ENCODE results near the gene LRP1B.

The LRP1B gene

GRCh38 chr2:141697035-141697434, 433.8 kb downstream of the LRP1B start:
- no peaks in the 10 kb centered on the region for H3K27me3 ChIP-seq (ENCODE audit: control insufficient read depth, insufficient read depth, low read length)
- H3K9ac ChIP-seq (ENCODE audit: low read length), result no peak overlapping the region
- no peaks in the 10 kb centered on the region for H3K4me1 ChIP-seq (ENCODE audit: control insufficient read depth, insufficient read depth, low read length)
- H3K9me3 ChIP-seq (ENCODE audit: control insufficient read depth, insufficient read depth, low read depth, low read length), result no peaks in the 10 kb centered on the region
- H3K27ac ChIP-seq (ENCODE audit: low read depth, low read length), result no peak overlapping the region
- H3K4me3 ChIP-seq (ENCODE audit: low read depth, low read length), result no peak overlapping the region
- H3K36me3 ChIP-seq (ENCODE audit: control insufficient read depth, insufficient read depth, low read length), result no peaks in the 10 kb centered on the region

- Histone ChIP-seq H3K27ac (ENCODE audit: low read depth, low read length) (no peak overlapping the region), H3K4me3 (ENCODE audit: low read depth, low read length) (no peak overlapping the region), H3K36me3 (ENCODE audit: control insufficient read depth, insufficient read depth, low read length) (no peaks in the 10 kb centered on the region), H3K4me1 (ENCODE audit: control insufficient read depth, insufficient read depth, low read length) (no peaks in the 10 kb centered on the region), H3K9ac (ENCODE audit: low read length) (no peak overlapping the region), H3K27me3 (ENCODE audit: control insufficient read depth, insufficient read depth, low read length) (no peaks in the 10 kb centered on the region), H3K9me3 (ENCODE audit: control insufficient read depth, insufficient read depth, low read depth, low read length) (no peaks in the 10 kb centered on the region)
Measured at GRCh38 chr2:141694180-141694579, 436.6 kb downstream of the LRP1B start.

GRCh38 chr2:141692829-141693228, 438.0 kb downstream of the LRP1B start:
- H3K9me3 ChIP-seq (ENCODE audit: control insufficient read depth, insufficient read depth, low read depth, low read length), result no peaks in the 10 kb centered on the region
- H3K4me3 ChIP-seq (ENCODE audit: low read depth, low read length), result no peak overlapping the region
- H3K4me1 ChIP-seq (ENCODE audit: control insufficient read depth, insufficient read depth, low read length), result no peaks in the 10 kb centered on the region
- H3K27ac ChIP-seq (ENCODE audit: low read depth, low read length), result no peak overlapping the region
- no peaks in the 10 kb centered on the region for H3K36me3 ChIP-seq (ENCODE audit: control insufficient read depth, insufficient read depth, low read length)
- H3K27me3 ChIP-seq (ENCODE audit: control insufficient read depth, insufficient read depth, low read length), result no peaks in the 10 kb centered on the region
- H3K9ac ChIP-seq (ENCODE audit: low read length), result no peak overlapping the region

GRCh38 chr2:141676139-141676538, 454.7 kb downstream of the LRP1B start:
- Histone ChIP-seq H3K36me3 (ENCODE audit: control insufficient read depth, insufficient read depth, low read length) (no peaks in the 10 kb centered on the region), H3K9me3 (ENCODE audit: control insufficient read depth, insufficient read depth, low read depth, low read length) (no peaks in the 10 kb centered on the region), H3K4me1 (ENCODE audit: control insufficient read depth, insufficient read depth, low read length) (no peaks in the 10 kb centered on the region), H3K27me3 (ENCODE audit: control insufficient read depth, insufficient read depth, low read length) (no peaks in the 10 kb centered on the region), H3K9ac (ENCODE audit: low read length) (no peak overlapping the region), H3K27ac (ENCODE audit: low read depth, low read length) (no peak overlapping the region), H3K4me3 (ENCODE audit: low read depth, low read length) (no peak overlapping the region)

- H3K36me3 ChIP-seq (ENCODE audit: control insufficient read depth, insufficient read depth, low read length), result no peaks in the 10 kb centered on the region
- no peak overlapping the region for H3K4me3 ChIP-seq (ENCODE audit: low read depth, low read length)
- peaks cover 3% of the 10 kb centered on the region; the same call in 1 of the 2 replicates for H3K9me3 ChIP-seq (ENCODE audit: control insufficient read depth, insufficient read depth, low read depth, low read length)
- peaks cover 7% of the 10 kb centered on the region; the same call in 1 of the 2 replicates for H3K4me1 ChIP-seq (ENCODE audit: control insufficient read depth, insufficient read depth, low read length)
- no peaks in the 10 kb centered on the region for H3K27me3 ChIP-seq (ENCODE audit: control insufficient read depth, insufficient read depth, low read length)
- H3K9ac ChIP-seq (ENCODE audit: low read length), result no peak overlapping the region
- H3K27ac ChIP-seq (ENCODE audit: low read depth, low read length), result no peak overlapping the region
Measured at GRCh38 chr2:141666191-141666590, 464.6 kb downstream of the LRP1B start.

- Histone ChIP-seq H3K36me3 (ENCODE audit: control insufficient read depth, insufficient read depth, low read length) (no peaks in the 10 kb centered on the region), H3K4me3 (ENCODE audit: low read depth, low read length) (no peak overlapping the region), H3K9me3 (ENCODE audit: control insufficient read depth, insufficient read depth, low read depth, low read length) (peaks cover 3% of the 10 kb centered on the region; the same call in 1 of the 2 replicates)
Measured at GRCh38 chr2:141660232-141660631, 470.6 kb downstream of the LRP1B start.

GRCh38 chr2:141654311-141654710, 476.5 kb downstream of the LRP1B start:
- Histone ChIP-seq H3K9me3 (ENCODE audit: control insufficient read depth, insufficient read depth, low read depth, low read length) (no peaks in the 10 kb centered on the region), H3K27me3 (ENCODE audit: control insufficient read depth, insufficient read depth, low read length) (no peaks in the 10 kb centered on the region), H3K4me3 (ENCODE audit: low read depth, low read length) (no peak overlapping the region), H3K36me3 (ENCODE audit: control insufficient read depth, insufficient read depth, low read length) (no peaks in the 10 kb centered on the region), H3K27ac (ENCODE audit: low read depth, low read length) (no peak overlapping the region), H3K9ac (ENCODE audit: low read length) (no peak overlapping the region), H3K4me1 (ENCODE audit: control insufficient read depth, insufficient read depth, low read length) (no peaks in the 10 kb centered on the region)

More at GRCh38 chr2:141660232-141660631, 470.6 kb downstream of the LRP1B start:
- no peaks in the 10 kb centered on the region for H3K27me3 ChIP-seq (ENCODE audit: control insufficient read depth, insufficient read depth, low read length)
- H3K27ac ChIP-seq (ENCODE audit: low read depth, low read length), result no peak overlapping the region
- H3K4me1 ChIP-seq (ENCODE audit: control insufficient read depth, insufficient read depth, low read length), result no peaks in the 10 kb centered on the region
- H3K9ac ChIP-seq (ENCODE audit: low read length), result no peak overlapping the region

- H3K27me3 ChIP-seq (ENCODE audit: control insufficient read depth, insufficient read depth, low read length), result no peaks in the 10 kb centered on the region
- no peaks in the 10 kb centered on the region for H3K36me3 ChIP-seq (ENCODE audit: control insufficient read depth, insufficient read depth, low read length)
- no peak overlapping the region for H3K9ac ChIP-seq (ENCODE audit: low read length)
- no peak overlapping the region for H3K27ac ChIP-seq (ENCODE audit: low read depth, low read length)
- H3K4me1 ChIP-seq (ENCODE audit: control insufficient read depth, insufficient read depth, low read length), result no peaks in the 10 kb centered on the region
- no peaks in the 10 kb centered on the region for H3K9me3 ChIP-seq (ENCODE audit: control insufficient read depth, insufficient read depth, low read depth, low read length)
- H3K4me3 ChIP-seq (ENCODE audit: low read depth, low read length), result no peak overlapping the region
Measured at GRCh38 chr2:141653184-141653583, 477.6 kb downstream of the LRP1B start.

- H3K36me3 ChIP-seq (ENCODE audit: control insufficient read depth, insufficient read depth, low read length), result no peaks in the 10 kb centered on the region
- no peaks in the 10 kb centered on the region for H3K27me3 ChIP-seq (ENCODE audit: control insufficient read depth, insufficient read depth, low read length)
- H3K9me3 ChIP-seq (ENCODE audit: control insufficient read depth, insufficient read depth, low read depth, low read length), result no peaks in the 10 kb centered on the region
- H3K4me3 ChIP-seq (ENCODE audit: low read depth, low read length), result no peak overlapping the region
- no peak overlapping the region for H3K27ac ChIP-seq (ENCODE audit: low read depth, low read length)
- no peak overlapping the region for H3K9ac ChIP-seq (ENCODE audit: low read length)
- H3K4me1 ChIP-seq (ENCODE audit: control insufficient read depth, insufficient read depth, low read length), result no peaks in the 10 kb centered on the region
Measured at GRCh38 chr2:141652308-141652707, 478.5 kb downstream of the LRP1B start.

- H3K9me3 ChIP-seq (ENCODE audit: control insufficient read depth, insufficient read depth, low read depth, low read length), result no peaks in the 10 kb centered on the region
- no peaks in the 10 kb centered on the region for H3K4me1 ChIP-seq (ENCODE audit: control insufficient read depth, insufficient read depth, low read length)
- H3K9ac ChIP-seq (ENCODE audit: low read length), result no peak overlapping the region
- no peaks in the 10 kb centered on the region for H3K36me3 ChIP-seq (ENCODE audit: control insufficient read depth, insufficient read depth, low read length)
- no peak overlapping the region for H3K4me3 ChIP-seq (ENCODE audit: low read depth, low read length)
- H3K27me3 ChIP-seq (ENCODE audit: control insufficient read depth, insufficient read depth, low read length), result no peaks in the 10 kb centered on the region
- no peak overlapping the region for H3K27ac ChIP-seq (ENCODE audit: low read depth, low read length)
Measured at GRCh38 chr2:141647353-141647752, 483.5 kb downstream of the LRP1B start.

- no peaks in the 10 kb centered on the region for H3K9me3 ChIP-seq (ENCODE audit: control insufficient read depth, insufficient read depth, low read depth, low read length)
- no peak overlapping the region for H3K27ac ChIP-seq (ENCODE audit: low read depth, low read length)
- no peaks in the 10 kb centered on the region for H3K27me3 ChIP-seq (ENCODE audit: control insufficient read depth, insufficient read depth, low read length)
- H3K36me3 ChIP-seq (ENCODE audit: control insufficient read depth, insufficient read depth, low read length), result no peaks in the 10 kb centered on the region
- H3K4me1 ChIP-seq (ENCODE audit: control insufficient read depth, insufficient read depth, low read length), result no peaks in the 10 kb centered on the region
- no peak overlapping the region for H3K4me3 ChIP-seq (ENCODE audit: low read depth, low read length)
- no peak overlapping the region for H3K9ac ChIP-seq (ENCODE audit: low read length)
Measured at GRCh38 chr2:141641462-141641861, 489.4 kb downstream of the LRP1B start.

GRCh38 chr2:141639809-141640208, 491.0 kb downstream of the LRP1B start:
- no peak overlapping the region for H3K9ac ChIP-seq (ENCODE audit: low read length)
- H3K27ac ChIP-seq (ENCODE audit: low read depth, low read length), result no peak overlapping the region
- H3K9me3 ChIP-seq (ENCODE audit: control insufficient read depth, insufficient read depth, low read depth, low read length), result no peaks in the 10 kb centered on the region
- no peak overlapping the region for H3K4me3 ChIP-seq (ENCODE audit: low read depth, low read length)
- no peaks in the 10 kb centered on the region for H3K4me1 ChIP-seq (ENCODE audit: control insufficient read depth, insufficient read depth, low read length)
- no peaks in the 10 kb centered on the region for H3K36me3 ChIP-seq (ENCODE audit: control insufficient read depth, insufficient read depth, low read length)
- no peaks in the 10 kb centered on the region for H3K27me3 ChIP-seq (ENCODE audit: control insufficient read depth, insufficient read depth, low read length)
